ENCODE measurements around the gene PLXNA1.

PLXNA1 gene

DNA sequence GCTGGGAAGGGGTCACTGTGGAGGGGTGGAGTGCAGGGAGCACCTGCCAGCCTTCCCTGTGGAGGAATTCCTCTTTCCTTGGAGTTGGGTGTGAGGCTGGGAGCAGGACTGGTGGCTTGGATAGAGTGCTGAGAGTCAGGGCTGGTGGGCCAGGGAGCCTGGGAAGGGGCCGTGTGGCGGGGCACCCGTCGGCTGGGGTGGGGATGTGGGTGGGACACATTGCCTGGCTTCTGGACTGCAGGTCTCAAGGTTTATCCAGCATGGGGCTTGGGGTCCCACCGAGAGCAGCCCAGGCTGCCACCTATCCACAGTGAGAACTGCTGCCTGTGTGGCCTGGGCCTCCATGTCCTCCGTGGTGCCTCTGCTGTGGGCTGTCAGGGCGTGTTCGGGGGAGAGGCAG is 4.7 kb downstream of the PLXNA1 start:
- no peak for DNase-seq (ENCODE audit: low read depth)

DNA sequence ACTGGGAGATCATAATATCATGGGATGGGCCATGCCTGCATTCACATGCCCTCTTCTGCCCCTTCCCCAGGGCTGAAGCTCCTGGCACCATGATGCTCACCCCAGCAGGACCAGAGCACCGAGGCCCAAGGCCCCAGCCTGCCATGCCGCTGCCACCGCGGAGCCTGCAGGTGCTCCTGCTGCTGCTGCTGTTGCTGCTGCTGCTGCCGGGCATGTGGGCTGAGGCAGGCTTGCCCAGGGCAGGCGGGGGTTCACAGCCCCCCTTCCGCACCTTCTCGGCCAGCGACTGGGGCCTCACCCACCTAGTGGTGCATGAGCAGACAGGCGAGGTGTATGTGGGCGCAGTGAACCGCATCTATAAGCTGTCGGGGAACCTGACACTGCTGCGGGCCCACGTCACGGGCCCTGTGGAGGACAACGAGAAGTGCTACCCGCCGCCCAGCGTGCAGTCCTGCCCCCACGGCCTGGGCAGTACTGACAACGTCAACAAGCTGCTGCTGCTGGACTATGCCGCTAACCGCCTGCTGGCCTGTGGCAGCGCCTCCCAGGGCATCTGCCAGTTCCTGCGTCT is 5.6 kb downstream of the PLXNA1 start:
- no peak for DNase-seq (ENCODE audit: low read depth)

DNA sequence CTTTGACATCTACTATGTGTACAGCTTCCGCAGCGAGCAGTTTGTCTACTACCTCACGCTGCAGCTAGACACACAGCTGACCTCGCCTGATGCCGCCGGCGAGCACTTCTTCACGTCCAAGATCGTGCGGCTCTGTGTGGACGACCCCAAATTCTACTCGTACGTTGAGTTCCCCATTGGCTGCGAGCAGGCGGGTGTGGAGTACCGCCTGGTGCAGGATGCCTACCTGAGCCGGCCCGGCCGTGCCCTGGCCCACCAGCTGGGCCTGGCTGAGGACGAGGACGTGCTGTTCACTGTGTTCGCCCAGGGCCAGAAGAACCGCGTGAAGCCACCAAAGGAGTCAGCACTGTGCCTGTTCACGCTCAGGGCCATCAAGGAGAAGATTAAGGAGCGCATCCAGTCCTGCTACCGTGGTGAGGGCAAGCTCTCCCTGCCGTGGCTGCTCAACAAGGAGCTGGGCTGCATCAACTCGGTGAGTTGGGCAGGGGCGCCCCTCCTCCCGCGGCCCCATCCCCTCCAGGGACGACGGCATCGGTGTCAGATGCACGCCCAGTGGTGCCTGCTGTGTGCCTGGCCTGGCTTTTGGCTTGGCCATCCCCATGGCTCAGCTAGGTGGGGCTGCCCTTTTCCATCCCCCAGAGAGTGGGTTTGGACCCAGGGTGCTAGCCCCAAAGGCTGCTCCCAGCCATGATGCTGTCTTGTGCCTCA is 6.6 kb downstream of the PLXNA1 start:
- DNase-seq (ENCODE audit: low read depth): no peak

DNA sequence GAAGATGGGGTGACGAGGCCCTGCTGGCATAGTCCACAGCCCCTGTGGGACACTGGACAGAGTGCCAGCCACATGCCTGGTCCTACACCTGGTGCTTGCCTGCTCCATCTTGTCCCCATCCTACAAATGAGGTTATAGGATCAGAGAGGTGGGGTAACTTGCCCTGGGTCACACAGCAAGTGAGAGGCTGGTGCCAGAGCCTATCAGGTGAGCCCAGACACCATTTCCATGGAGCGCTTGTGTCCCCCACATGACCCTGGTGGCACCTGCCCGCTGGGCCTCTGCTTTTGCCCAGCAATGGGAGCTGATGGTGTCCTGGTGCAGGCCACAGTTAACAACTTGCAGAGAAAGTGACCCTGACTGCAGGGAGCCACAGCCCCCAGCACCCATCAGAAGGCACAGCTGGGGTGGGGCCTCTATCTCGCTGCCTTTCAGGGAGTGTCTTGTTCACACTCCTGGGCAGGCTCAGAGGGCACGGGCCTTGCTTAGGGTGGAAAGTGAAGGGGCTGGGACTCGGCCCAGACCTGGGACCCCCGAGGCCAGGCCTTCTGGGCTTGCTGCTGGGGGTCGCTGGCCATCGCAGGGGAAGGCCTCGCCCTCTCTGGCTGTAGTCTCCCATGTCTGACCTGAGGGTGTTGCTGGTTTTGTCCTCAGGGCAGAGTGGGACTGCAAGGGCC is 7.2 kb downstream of the PLXNA1 start:
- no peak for DNase-seq (ENCODE audit: low read depth)

DNA sequence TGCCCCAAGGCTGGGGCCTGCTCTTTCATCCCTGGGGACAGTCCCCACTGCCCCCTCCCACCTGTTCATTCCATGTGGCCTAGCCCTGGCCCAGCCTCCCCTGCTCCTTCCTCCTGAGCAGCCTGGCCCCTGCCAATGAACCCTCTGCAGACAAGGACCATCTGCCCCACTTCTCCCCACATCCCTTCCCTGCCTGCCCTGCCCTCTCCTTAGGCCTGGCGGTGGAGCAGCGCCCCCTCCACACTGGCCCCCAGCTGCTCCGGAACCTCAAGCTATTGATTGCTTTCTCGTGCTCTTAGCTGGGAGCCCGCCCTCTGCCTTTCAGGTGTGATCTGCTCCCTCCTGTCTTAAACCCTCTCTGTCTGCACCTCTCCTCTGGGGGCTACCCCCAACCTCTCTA is 8.0 kb downstream of the PLXNA1 start:
- DNase-seq (ENCODE audit: low read depth): no peak

DNA sequence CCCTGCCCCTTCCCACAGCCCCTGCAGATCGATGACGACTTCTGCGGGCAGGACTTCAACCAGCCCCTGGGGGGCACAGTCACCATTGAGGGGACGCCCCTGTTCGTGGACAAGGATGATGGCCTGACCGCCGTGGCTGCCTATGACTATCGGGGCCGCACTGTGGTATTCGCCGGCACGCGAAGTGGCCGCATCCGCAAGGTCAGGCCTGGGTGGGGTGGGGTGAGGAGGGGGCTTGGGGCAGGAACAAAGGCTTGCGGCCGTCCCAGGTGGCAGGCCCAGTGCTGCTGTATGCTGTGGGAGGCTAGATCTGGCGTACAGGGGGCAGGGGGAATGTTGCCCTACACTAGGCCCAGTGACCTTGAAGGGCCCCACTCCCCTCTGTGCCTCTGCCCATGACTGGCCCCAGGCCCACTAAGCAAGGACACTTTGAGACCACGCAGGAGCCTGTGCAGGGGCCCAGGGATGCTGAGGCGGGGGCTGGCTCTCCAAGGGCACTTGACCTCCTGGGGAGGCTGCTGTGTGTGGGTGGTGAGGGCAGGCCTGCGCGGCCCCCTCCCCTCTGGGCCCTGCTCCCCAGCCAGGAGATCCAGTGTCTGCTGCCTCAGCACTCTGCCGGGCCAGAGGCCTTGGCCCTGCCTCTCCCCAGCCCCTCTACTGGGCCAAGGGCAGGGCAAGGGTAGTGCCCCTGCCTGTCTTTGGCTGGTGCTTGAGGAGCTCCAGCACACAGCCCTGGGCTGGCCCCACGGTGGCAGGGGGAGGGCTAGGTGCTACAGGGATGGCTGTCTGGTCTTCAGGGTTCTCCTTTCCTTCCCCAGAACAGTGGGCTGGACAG is 8.7 kb downstream of the PLXNA1 start:
- DNase-seq (ENCODE audit: low read depth): no peak

DNA sequence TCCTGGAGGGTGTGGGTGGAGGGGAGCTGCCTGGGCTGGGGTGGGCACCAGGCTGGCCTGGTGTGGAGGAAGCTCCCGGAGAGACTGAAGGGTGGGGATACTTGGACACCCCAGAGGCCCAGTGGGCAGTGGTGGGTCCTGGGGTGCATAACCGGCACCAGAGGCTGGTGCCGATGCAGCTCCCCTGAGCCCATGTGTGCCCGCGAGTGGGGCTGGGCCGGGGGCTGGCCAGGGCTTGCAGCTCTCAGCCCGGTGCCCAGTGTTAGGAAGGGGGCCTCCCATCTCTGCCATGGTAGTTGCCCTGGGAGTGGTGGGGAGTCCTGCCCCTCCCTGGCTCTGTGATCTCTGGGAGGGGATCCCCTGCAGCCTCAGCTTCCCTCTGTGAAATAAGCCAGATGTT is 9.3 kb downstream of the PLXNA1 start:
- DNase-seq (ENCODE audit: low read depth): no peak

DNA sequence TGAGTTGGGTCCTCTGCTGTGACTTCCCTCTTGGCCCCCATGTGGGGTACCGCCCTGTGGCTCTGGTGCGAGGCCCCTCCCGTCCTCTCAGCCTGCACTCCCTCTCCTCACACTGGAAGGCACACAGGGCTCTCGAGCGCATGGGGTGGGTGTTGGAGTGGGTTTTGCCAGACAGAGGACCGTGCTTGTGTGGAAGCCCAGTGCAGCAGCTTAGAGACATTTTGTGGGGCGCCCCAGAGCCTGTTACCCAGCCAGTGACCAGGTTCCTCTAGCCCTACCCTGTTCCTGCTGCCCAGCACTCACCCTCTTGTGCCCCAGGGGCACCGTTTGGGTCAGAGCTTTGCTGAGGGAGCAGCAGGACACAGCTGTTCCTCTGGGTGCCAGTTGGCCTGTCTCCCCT is 9.9 kb downstream of the PLXNA1 start:
- no peak for DNase-seq (ENCODE audit: low read depth)

DNA sequence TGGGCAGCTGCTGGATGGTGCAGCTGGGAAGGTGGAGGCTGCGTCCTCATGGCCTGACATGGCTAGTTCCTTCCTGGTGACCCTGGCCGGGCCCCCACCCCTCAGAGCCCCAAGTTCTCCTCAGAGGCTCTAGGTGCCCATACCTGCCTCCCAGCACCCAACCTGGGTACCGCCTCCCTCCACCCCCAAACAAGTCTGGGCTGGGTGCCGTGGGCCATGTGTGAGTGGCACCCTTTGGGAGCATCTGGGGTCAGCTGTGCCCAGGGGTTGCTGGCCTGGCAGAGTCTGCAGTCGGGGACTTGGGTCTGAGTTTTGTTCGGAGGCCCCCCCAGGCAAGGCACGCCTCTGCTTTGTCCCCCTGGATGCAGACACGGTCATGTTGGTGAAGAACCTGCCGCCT is 10.5 kb downstream of the PLXNA1 start:
- no peak for DNase-seq (ENCODE audit: low read depth)

DNA sequence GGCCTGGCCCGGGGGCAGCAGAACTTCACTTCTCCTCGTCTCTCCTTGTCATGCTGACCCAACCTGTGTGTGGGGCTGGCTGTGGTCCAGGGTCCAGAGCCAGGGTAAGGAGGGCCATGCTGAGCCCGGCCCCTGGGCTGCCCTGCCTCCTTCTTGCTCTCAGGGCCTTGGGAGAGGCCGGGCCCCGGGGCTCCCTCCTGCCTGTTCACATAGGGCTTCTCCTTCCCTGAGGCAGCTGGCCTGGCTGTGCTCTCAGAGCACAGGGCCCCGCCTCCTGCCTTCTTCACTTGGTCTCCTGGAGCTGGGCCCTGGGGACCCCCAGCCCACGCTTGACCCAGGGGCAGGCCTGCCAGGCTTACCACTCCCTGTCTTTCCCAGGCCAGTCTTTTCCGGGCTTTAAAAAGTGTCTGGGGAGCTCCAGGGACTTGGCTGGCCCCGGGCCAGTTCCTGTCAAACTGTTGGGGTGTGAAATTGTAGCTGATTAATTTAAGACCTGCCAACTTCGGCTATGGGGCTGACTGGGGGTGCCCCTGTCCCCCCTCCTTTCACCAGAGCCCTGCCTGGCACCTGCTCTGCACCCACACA is 11.8 kb downstream of the PLXNA1 start:
- DNase-seq (ENCODE audit: low read depth): no peak

DNA sequence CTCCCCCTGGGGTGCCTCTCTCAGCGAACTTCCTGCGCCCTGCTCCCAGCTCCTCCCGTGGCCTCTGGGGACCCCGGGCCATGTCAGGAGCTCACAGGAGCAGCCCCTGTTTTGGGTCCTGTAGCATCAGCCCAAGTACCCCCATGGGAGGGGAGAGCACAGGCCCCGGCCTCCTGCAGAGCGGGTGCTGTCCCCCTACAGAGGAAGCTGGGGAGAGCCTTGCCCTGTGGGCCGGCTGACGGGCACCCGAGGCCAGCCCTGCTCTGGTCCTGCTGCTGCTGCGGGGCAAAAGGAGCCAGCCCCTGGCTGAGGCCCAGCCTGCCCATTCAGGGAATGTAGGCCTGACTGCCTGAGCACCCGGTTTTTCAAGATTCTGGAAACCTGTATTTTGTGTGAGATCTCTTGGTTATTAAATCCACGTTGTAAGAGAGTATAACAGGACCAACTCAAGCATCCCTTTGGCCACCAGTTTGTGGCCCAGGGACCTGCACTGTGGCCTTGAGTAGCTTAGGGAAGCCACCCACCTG is 12.4 kb downstream of the PLXNA1 start:
- DNase-seq (ENCODE audit: low read depth): no peak

DNA sequence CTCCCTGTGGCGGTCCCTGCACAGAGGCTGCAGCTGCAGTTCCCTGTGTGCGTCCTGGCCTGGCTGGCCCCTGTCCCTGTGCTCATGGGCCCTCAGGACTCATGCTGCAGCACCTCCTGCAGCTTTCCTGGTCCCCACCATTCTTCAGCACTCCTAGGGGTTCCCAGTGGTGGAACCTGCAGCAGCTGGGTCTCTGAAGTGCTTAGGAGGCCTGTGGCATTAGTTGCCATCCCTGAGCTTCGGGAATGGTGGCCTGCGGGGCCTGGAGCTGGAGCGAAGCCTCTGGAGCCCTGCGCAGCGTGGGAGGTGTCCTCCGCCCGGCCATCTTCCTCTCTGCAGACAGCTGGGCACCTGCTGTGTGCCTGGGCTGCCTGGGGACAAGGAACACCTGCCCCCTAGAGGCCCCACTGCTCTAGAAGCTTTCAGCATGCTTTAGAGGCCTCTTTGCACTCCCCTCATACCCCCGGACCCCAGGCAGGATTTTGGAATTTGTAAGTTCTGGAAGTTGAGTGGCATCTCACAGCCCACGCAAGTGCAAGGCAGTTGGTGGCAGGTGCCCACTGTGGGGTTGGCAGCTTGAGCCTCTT is 13.1 kb downstream of the PLXNA1 start:
- no peak for DNase-seq (ENCODE audit: low read depth)

DNA sequence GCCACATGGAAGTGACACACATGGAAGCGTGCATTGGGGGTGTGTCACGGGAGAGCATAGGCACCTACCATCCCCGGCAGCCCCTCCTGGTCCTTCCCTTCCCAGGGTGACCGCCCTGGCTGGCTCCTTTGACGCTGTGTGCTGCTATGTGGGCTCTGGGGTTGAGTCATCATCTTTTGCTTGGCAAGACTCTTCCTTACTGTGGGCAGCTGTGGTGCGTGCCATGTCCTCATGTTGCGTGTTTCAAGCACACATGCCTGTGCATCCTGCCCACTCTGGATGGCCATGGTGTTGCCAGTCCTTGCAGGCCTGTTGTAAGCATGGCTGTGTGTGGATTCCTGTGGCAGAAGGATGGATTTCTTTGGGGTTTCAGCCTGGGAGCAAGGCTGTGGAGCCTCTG is 14.0 kb downstream of the PLXNA1 start:
- no peak for DNase-seq (ENCODE audit: low read depth)

DNA sequence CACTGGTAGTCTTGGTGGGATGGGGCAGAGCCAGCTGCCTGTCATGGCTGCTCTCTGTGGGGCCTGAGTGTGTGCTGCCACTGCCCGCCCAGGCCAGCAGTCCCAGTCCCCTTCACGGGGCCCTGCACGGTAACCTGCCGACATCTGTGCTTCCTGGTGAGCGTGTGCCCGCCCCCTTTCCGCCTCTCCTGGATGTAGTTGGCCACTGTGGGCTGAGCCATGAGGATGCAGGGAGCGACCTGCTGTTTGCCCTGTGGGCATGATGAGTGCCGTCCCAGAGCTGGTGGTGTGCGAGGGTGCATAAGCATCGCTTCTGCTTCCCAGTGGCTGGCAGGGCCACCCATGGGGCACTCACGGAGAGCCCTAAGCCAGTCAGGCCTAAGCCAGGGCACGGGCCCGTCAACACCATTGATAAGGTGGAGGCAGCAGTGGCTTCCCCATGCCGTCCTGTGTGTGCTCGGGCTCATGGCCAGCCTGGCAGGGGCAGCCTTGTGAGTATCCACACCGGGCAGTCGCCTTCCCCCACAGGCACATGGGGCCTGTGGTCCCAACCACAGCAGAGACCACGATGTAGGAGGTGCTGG is 14.6 kb downstream of the PLXNA1 start:
- no peak for DNase-seq (ENCODE audit: low read depth)

DNA sequence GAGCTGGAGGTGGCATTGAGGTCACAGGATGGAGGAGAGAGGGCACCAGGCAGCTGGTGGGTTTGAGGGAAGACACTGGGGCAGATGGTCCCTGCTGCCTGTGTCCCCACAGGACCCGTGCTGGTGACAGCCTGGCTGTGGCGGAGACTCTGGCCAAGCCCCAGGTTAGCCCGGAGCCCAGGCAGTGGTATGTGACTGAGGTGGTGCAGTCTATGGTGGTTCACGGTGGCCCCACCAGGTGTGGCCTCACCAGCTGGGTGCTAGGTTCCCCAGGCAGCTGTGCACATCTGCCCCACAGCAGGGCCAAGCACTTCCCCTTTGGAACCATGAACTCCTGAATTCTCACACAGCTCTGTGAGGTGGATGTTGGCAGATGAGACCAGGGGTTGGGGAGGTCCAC is 15.4 kb downstream of the PLXNA1 start:
- DNase-seq (ENCODE audit: low read depth): no peak

DNA sequence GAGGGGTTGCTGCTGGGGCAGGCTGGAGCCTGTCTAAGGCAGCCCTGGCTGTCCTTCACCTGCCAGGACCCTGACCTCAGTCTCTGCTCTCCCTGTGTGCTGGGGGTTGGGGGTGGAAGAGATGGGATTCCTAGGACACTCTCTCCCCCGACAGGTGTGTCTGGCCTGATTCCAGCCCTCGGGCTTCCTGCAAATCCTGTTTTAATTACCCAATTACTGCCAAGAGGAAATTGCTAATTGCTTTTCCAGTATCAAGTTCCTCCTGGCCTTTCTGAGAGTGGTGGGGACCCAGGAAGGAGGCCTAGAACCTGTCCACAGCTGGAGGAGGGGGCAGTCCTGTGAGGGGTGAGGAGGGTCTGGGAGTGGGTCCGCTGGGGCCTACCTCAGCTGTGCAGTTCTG is 15.8 kb downstream of the PLXNA1 start:
- DNase-seq (ENCODE audit: low read depth): no peak

DNA sequence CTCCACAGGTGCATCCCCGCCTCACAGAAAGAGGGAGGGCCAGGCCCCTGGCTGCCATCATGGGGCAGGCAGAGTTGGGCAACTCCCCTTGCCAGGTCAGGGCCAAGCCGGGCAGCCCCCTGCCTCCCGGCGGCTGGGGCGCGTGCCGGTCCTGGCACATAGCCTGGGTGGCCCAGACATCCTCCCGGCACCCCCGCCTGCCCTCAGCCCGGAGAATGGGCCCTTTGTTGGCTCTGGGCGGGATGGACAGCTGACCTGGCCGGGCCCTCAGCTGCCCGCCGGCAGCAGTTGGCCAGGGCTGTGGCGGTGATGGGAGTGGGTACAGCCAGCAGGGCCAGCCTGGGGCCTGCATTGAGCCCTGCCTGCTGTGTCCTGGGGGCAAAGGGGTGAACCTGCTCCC is 16.5 kb downstream of the PLXNA1 start:
- no peak for DNase-seq (ENCODE audit: low read depth)

DNA sequence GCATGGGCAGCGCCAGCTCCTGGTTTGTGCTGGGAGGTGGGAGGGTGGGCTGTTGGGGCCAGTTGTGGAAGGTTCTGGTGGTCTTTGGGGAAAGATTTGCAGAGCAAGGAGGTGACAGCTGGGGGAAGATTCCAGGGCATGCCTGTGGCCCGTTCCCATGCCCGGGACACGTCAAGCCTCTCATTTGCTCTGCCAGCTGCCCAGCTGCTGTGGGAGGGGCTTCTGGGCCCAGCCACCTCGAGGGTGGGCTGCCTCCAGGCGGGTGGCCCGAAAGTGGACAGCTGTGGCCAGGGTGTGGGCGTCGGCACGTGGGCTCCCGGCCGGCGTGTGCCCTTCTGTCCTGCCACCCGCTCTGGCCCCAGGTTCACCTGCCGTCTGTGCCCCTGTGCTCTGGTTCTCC is 17.2 kb downstream of the PLXNA1 start:
- DNase-seq (ENCODE audit: low read depth): no peak

DNA sequence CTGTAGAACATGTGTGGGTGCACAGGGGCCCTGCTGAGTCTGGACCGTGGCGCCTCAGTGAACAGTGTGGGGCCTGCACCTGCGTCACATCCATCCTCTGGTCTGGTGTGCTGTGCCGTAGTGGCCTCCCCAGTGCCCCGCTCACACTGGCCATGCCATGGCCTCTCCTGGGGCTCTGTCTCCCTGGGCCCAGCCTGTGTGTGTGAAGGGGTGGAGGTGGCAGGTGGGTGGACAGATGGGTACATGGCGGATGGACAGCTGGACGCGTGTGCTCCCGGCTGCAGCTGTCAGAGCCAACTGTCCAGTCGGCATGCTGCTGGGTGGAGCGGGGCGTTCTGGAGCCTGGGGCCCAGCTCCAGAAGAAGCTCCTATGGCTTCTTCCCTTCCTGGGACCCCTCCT is 17.8 kb downstream of the PLXNA1 start:
- DNase-seq (ENCODE audit: low read depth): no peak

DNA sequence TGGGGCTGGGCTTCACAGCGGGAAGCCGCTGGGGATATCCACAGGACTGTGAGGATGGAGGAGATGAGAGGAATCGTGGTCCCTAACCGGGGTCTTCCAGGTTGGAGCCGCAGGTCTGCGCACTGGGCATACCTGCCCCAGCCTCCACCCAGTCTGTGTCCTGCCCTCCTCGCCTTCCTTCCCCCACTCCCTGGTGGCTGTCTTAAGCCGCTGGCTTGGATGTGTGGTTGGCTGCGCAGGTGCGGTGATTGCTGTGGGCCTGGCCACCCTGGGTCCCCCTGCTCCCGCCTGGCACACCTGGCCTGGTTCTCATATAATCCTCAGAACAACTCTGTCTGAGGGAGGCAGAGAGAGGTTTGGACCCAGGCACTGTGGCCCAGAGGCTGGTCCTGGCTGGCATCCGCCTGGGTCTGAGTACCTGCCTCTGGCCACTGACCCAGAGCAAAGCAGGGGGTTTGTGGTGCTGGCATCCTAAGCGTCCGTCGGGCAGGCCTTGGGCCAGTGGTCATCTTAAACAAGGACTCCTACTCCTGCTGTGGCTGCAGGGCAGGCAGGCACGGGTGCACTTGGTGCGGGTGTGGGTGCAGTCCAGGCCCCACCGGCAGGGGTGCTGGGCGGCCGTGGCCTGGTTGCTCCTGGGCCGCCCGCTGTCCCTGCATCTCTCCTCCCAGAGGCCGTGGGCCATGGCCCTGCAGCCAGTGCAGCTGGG is 18.7 kb downstream of the PLXNA1 start:
- DNase-seq (ENCODE audit: low read depth): no peak

All from stimulated activated CD8-positive, alpha-beta memory T cell treated with anti-CD3 and anti-CD28 coated beads, Interleukin-12 subunit alpha, Interleukin-12 subunit beta, amount 100 ng/mL, for 4 hours (primary cell).